Measurements from ENCODE around the gene KRTAP10-11.

GRCh38 chr21:44677881-44678280, 31.7 kb downstream of the KRTAP10-11 start:
- no peak for TF ChIP-seq CTCF (IDR thresholded peaks at IDR 0.05)
- no peak for TF ChIP-seq EZH2 (IDR thresholded peaks at IDR 0.05; ENCODE audit: borderline replicate concordance, insufficient read depth, low read depth, low read length, poor library complexity, severe bottlenecking)

All from B cell (primary cell).